ACHN (cell line): ENCODE measurements around the gene KIF4A.

ENCODE experiments used
- DNase-seq: peaks from one replicate; pipeline ENCODE4 v3.0.0-alpha.2; 2015
- in situ Hi-C: cut with HindIII; loops from 2 replicates; pipeline ENCODE4 v1.10.0; 2017; ENCODE audit warnings: low sequenced_read_pairs, low pct_ligation_motif_present, low pct_unique_long_range_greater_than_20kb

The KIF4A gene

DNA sequence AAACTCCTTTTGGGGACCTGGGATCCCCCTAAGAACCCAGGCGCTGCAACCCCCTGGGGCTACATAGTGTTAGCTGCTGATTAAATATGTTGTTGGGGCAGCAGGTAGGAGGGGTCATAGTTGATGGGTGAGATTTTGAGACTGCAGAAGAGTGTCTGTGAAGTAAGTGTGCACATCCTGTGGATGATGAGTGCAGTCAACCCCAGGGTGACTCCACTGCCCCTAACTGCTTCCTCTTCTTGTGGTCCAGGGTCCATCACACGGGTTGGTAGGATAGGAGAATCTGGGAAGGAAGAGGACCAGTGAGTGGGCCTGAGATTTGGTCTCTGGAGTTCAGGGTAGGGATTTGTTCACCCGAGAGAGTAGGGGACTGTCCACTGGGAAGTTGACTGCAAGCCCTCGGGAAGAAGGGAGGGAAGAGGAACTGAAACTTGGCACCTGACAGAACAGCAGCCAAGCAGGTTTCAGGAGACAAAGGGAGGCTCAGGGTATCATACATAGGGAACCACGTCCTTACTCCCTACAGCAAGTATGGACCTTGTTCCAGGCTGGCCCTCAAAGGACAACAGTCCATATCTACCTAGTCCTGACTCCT, 163.2 kb downstream of the KIF4A start:
- in situ Hi-C loops = no loop called here

GRCh38 chrX:70454441-70455365, 164.8 kb downstream of the KIF4A start:
- in situ Hi-C loops = no loop called here
- peak; percentile 72 for DNase-seq

More for the DNA sequence above, 163.2 kb downstream of the KIF4A start:
- no peak for DNase-seq

DNA sequence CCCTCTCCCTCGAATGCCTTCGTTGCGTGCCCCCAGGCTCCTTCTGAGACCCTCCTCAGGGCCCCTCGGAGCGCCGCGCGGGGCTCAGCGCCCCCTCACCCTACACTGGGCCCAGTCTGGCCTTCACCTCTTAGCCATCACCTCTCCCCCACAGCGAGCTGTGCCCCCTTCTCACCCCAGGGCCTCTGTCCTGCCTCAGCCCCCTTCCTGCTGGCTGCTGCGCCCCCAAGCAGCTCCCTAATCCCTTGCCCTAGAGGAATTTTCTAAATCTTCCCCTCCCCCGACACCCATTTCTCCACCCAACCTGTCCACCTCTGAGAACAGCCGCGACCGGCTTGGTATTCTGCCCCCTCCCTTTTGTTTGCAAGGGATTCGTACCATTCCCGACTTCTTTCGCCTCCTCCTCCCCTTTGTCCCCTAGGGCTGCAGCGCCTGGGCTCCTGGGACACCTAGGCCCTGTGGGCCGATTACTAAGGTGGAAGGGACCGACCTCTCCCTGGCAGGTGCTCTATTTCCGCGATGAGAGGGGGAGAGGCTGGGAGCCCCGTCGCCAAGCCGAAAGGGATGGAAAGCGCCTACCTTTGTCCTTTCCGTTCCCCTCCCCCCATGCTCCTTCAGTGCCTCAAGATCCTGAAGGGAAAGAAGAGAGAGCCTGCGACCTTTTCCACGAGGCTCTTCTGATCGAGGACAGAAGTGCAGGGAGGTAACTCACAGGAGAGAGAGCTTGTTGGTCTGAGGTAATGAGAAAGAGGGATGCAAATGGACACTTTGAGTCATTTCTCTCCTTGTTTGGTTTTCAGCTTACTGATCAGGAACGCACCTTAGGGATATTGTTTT, 165.7 kb downstream of the KIF4A start:
- in situ Hi-C loops = no loop called here
- no peak for DNase-seq

DNA sequence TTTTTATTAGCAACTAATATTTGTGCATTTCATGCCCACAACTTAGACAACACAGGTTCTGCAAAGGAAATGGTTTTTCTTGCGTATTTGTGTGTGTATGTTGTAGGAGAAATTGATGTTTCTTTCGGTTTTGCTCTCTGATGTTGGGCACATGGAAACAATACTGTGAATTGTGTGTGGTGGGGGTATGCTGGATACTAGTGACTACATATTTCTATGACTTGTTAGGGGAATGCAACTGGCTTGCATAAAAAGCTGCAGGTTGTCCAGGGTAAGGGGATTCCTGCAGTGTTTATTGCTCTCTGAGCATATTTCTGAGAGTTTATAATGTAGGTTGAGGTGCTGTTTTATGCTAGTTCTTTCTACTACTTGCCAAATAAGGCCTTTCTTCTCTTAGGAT, 166.4 kb downstream of the KIF4A start:
- no peak for DNase-seq
- in situ Hi-C loops = no loop called here

GRCh38 chrX:70461026-70461425, 171.1 kb downstream of the KIF4A start:
- no peak for DNase-seq
- in situ Hi-C loops = no loop called here

- in situ Hi-C loops = no loop called here
Measured at GRCh38 chrX:70464051-70464450, 174.1 kb downstream of the KIF4A start.

DNA sequence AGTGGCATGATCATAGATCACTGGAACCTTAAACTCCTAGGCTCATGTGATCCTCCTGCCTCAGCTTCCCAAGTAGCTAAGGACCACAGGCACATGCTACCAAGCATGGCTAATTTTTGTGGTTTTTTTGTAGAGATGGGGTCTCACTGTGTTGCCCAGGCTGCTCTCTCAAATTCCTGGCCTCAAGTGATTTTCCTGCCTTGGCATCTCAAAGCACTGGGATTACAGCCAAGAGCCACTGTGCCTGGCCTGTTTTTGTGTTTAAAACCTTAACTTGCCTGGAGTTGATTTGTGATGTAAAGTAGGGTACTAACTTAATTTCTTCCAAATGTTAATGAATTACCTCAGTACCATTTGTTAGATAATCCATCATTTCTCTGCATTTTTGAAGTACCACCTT, 177.1 kb downstream of the KIF4A start:
- no peak for DNase-seq
- in situ Hi-C loops = no loop called here

More at GRCh38 chrX:70464051-70464450, 174.1 kb downstream of the KIF4A start:
- DNase-seq = no peak

DNA sequence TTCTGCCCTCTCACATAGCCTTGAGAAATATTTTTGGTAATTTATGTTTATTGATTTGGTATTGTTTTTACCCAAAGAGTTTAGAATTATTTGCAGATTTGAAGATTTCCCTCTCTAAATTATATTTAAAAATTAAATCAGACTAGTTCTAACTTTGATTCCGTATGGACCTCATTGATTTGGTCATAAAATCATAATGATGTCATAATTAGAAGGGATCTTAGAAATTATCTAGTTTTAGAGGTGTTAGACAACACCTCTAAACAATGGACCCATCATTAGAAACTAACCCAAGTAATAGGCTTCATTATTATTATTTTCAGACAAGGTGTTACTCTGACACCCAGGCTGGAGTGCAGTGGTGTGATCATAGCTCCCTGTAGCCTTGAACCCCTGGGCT, 178.8 kb downstream of the KIF4A start:
- in situ Hi-C loops = no loop called here

More for the DNA sequence above, 178.8 kb downstream of the KIF4A start:
- DNase-seq = no peak
